ENCODE data around the gene SLC35G6.
A peak's percentile ranks its signal among the peaks of the same experiment; 100 is the strongest.
"Not testable (repeated sequence)": the region's sequence is repeated elsewhere in the genome, so short reads cannot be mapped to it uniquely, and the experiment has no call there.

SLC35G6 gene

DNA sequence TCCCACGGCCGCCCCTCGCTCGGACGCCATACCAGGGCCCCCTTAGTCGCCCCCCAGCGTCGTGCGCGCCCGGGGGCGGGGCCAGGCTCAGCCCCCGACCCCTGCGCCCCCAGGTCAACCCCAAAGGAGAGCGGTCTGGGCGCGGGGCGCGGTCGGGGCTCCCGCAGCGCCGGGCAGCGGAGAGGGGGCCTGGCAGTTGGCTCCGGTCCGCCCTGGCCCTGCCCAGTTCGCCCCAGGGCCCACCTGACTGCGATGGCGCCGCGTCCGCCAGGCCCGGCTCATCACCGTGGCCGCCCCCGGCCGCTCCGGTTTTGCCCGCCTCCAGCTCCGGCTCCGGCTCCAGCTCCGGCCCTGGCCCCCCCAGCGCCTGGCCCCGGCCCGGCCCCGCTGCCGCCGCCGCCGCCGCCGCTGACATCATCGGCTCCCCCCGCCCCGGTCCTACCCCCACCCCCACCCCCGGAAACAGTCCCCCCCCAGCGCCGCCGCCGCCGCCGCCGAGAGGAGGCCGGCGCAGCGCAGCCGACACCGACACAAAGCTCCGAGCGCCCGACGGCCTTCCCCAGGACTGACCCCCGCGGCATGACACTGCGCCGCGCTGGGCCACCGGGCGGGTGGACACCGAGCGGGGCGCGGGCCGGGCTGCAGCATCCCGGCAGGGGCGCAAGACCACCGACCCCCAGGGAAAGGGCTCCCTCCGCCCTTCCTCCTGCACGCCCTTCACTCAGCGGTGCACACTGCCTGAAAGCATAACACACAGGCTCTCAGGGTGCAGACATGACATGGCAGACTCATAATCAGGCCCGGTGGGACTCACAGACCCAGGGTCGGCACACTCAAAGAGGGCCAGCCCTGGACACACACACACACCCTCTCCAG lies 1.8 kb upstream of the SLC35G6 start, which contains the start of gene ZBTB4:
ZBTB4 (minus strand) TSS at position 419 of the 876 bp plus-strand sequence. CDS start 12,830 bp downstream, outside the sequence.
- peak; percentile 44 for DNase-seq

GRCh38 chr17:7480089-7480384 lies 1.2 kb upstream of the SLC35G6 start:
- DNase-seq, result peak; percentile 27

- DNase-seq, result not testable (repeated sequence)
Measured at GRCh38 chr17:7481842-7482741, 846 bp downstream of the SLC35G6 start.

DNA sequence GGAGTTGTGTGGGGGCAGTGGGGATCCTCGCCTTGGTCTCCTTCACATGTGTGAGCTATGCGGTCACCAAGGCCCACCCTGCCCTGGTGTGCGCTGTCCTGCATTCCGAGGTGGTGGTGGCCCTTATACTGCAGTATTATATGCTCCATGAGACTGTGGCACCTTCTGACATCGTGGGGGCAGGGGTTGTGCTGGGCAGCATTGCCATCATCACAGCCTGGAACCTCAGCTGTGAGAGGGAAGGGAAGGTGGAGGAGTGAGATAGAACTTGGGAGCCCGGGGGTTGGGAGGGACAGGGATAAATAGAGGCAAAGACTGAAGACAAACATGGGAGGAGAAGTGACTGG lies 1.5 kb downstream of the SLC35G6 start:
- not testable (repeated sequence) for DNase-seq

DNA sequence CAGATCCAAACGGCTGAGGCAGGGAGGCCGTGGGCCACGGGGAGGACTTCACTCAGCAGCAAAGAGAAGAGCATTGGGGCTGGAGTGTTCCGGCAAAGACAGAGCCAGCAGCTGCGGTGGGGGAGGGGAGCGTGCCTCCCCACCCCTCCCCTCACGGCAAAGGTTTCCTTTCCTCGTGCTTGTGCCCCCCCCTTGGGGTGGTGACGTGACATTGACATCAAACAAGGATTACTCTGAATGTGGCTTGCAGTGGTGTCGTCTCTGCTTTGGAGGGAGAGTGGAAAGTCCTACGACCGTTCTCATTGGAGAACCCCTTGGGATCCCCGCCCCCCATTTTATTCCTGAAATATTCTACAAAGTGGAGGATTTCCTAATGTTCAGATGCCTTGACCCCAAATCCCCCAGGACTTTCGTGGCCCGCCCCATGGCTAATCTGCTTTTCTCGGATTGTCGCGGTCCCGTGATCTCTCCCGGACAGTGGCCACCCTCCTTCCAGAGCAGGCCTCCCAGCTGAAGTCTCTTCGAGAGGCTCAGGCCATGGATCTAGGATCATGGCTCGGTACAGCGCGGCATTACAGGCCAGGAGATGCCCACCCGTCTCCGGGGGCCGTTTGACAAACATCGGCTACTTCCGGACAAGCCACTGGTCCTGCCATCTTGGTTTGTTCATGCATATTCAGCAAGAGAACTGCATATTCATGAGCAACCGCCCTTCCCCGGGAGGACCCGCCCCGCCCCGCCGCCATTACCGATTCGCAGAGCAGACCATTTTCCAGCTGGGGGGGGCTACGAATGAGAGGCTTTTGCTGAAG lies 2.2 kb downstream of the SLC35G6 start:
- peak; percentile 90 for DNase-seq

GRCh38 chr17:7484067-7484918 lies 3.0 kb downstream of the SLC35G6 start, which contains the start of gene POLR2A:
Gene POLR2A, plus strand, starts transcription at chr17:7484366.
- peak; percentile 95 for DNase-seq

DNA sequence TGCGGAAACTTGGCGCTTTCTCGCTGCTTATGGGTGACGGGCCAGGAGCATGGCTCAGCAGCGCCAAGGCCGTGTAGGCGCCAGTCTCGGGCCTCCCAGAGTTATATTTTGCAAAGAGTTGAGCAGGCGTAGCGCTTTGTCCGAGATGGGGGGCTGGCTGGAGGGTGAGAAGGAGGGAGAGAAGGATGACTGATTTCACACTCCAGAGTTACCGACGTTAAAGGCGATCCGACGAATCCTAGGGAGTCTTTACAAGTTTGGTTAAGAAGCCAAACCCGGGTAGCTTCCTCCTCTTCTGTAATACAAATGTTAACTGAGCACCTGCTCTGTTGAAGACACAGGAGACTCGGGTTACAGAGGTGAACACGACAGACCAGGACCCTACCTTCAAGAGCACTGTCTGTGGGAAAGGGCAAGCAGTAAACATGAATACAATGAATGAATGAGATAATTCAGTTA lies 3.7 kb downstream of the SLC35G6 start:
- peak; percentile 63 for DNase-seq

GRCh38 chr17:7486181-7486580 lies 4.9 kb downstream of the SLC35G6 start:
- DNase-seq, result no peak

GRCh38 chr17:7490144-7490543 lies 8.9 kb downstream of the SLC35G6 start:
- DNase-seq, result no peak

DNA sequence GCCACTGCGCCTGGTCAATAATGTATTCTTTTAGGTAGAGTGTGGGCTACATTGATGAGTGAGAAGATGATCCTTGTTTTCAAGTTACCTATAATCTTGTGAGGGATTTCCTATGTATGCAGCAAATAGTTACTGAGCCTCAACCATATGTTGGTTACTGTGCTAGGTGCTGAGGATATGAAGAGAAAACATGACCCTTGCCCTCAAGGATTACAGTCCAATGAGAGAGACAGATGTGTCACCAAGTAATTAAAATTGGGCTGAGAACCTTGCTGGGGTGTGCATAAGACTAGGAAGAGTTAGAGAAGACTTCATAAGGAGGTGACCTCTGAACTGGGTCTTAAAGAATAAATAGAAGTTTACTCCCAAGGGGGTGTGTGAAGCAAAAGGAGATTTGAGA lies 10.3 kb downstream of the SLC35G6 start:
- peak; percentile 5 for DNase-seq

- no peak for DNase-seq
Measured at GRCh38 chr17:7493941-7494340, 12.7 kb downstream of the SLC35G6 start.

- no peak for DNase-seq
Measured at GRCh38 chr17:7495906-7496434, 14.7 kb downstream of the SLC35G6 start.

GRCh38 chr17:7496470-7497183 lies 15.4 kb downstream of the SLC35G6 start:
- DNase-seq, result no peak

DNA sequence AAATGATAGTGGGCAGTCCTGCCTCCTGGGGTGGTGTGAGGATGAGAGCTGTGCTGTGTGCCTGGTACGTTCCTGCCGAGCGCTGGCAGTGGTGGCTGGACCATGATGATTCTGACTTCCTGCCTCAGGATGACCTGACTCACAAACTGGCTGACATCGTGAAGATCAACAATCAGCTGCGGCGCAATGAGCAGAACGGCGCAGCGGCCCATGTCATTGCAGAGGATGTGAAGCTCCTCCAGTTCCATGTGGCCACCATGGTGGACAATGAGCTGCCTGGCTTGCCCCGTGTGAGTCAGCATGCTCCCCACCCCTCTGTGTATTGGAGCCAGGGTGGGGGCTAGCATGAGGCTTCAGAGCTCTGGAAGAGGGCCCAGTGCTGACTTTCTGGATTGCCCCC lies 16.0 kb downstream of the SLC35G6 start:
- no peak for DNase-seq

- DNase-seq, result no peak
Measured at GRCh38 chr17:7497636-7498035, 16.4 kb downstream of the SLC35G6 start.

DNA sequence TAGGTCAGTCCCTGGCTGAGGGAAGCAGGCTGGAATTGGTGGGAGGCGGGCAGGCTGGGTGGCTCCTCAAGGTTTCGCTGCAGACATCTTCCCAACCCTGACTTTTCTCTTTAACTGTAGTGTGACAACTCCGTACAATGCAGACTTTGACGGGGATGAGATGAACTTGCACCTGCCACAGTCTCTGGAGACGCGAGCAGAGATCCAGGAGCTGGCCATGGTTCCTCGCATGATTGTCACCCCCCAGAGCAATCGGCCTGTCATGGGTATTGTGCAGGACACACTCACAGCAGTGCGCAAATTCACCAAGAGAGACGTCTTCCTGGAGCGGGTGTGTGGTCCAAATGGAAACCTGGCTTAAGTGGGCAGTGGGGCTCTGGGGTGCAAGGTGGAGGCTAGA lies 17.9 kb downstream of the SLC35G6 start:
- no peak for DNase-seq

DNA sequence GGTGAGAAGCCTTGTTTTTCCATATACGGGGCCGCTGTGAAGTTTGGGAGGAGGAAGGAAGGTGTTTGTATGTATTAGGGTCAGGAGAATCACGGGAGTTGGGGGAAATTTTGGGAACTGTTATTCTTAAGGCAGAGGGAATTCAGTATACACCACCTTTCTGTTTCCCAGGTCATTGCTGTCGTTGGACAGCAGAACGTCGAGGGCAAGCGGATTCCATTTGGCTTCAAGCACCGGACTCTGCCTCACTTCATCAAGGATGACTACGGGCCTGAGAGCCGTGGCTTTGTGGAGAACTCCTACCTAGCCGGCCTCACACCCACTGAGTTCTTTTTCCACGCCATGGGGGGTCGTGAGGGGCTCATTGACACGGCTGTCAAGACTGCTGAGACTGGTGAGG lies 20.5 kb downstream of the SLC35G6 start:
- no peak for DNase-seq

GRCh38 chr17:7502171-7502847 lies 21.1 kb downstream of the SLC35G6 start:
- DNase-seq, result no peak

DNA sequence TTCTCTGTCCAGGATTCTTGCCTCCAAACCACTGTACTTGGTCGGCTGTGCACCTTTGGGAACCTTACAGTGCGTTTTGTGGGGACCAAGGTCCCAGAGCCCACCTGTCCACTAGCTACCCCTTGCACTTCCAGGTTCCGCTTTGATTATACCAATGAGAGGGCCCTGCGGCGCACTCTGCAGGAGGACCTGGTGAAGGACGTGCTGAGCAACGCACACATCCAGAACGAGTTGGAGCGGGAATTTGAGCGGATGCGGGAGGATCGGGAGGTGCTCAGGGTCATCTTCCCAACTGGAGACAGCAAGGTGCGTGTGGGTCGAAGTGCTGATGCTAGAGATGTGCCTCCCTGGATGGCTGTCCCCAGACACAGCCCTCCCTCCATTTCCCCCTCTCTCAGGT lies 21.7 kb downstream of the SLC35G6 start:
- DNase-seq, result no peak

GRCh38 chr17:7503521-7503920 lies 22.3 kb downstream of the SLC35G6 start:
- DNase-seq, result no peak
